Mononuclear cell (primary cell): ENCODE results near the gene EIF6. TPM values are rescaled to one million over a fixed set of nuclear protein-coding genes. Genes with fewer than 3 reads are reported as not detected.
A peak's percentile ranks its signal among the peaks of the same experiment; 100 is the strongest.

Experiments used
- H3K27me3 ChIP-seq: 2 replicates; pipeline ENCODE4 v1.6.0; 2011; ENCODE audit warnings: low read length, control low read depth; ENCODE audit not compliant: insufficient read depth
- H3K4me1 ChIP-seq: 2 replicates; pipeline ENCODE4 v1.5.1; 2011; ENCODE audit warnings: mild to moderate bottlenecking, low read length, control low read depth; ENCODE audit not compliant: insufficient read depth
- H3K4me3 ChIP-seq: 2 replicates; pipeline ENCODE4 v1.5.1; 2011; ENCODE audit warnings: mild to moderate bottlenecking, low read length, moderate library complexity
- H3K9me3 ChIP-seq: 2 replicates; pipeline ENCODE4 v1.5.1; 2011; ENCODE audit warnings: low read depth, mild to moderate bottlenecking, control low read depth, low read length
- total RNA-seq: library from RNA; depleted of rRNA; stranded (reverse); fragments of >200 nt; gene quantifications from one replicate; pipeline ENCODE4 v1.2.3, GENCODE V29; 2012

Gene EIF6
- 33.9 TPM for total RNA-seq

- Histone ChIP-seq H3K4me1 (peaks cover 19% of the 10 kb centered on the region), H3K27me3 (no peaks in the 10 kb centered on the region), H3K4me3 (peak within 1 kb of the TSS; percentile 80), H3K9me3 (no peaks in the 10 kb centered on the region)
Measured at GRCh38 chr20:35284267-35284991, at the start of gene EIF6. Gene EIF6, minus strand, starts transcription at chr20:35284772. Its CDS starts 285 bp downstream, at chr20:35284487.

- no peaks in the 10 kb centered on the region for H3K4me1 ChIP-seq
- H3K4me3 ChIP-seq, result no peak overlapping the region
Measured at GRCh38 chr20:35333606-35334005, 49.0 kb upstream of the EIF6 start.

GRCh38 chr20:35332540-35333200 is 48.1 kb upstream of the EIF6 start:
- Histone ChIP-seq H3K4me1 (no peaks in the 10 kb centered on the region), H3K4me3 (no peak overlapping the region), H3K27me3 (no peaks in the 10 kb centered on the region), H3K9me3 (no peaks in the 10 kb centered on the region)

More at GRCh38 chr20:35333606-35334005, 49.0 kb upstream of the EIF6 start:
- Histone ChIP-seq H3K27me3 (no peaks in the 10 kb centered on the region), H3K9me3 (no peaks in the 10 kb centered on the region)

- no peaks in the 10 kb centered on the region for H3K9me3 ChIP-seq
- no peaks in the 10 kb centered on the region for H3K27me3 ChIP-seq
- H3K4me3 ChIP-seq, result no peak overlapping the region
- H3K4me1 ChIP-seq, result peaks cover 9% of the 10 kb centered on the region
Measured at GRCh38 chr20:35329435-35330139, 45.0 kb upstream of the EIF6 start.

GRCh38 chr20:35328689-35329088 is 44.1 kb upstream of the EIF6 start:
- H3K4me3 ChIP-seq, result no peak overlapping the region
- no peaks in the 10 kb centered on the region for H3K27me3 ChIP-seq
- no peaks in the 10 kb centered on the region for H3K9me3 ChIP-seq
- peaks cover 9% of the 10 kb centered on the region for H3K4me1 ChIP-seq

- Histone ChIP-seq H3K27me3 (no peaks in the 10 kb centered on the region), H3K4me3 (no peak overlapping the region), H3K9me3 (no peaks in the 10 kb centered on the region), H3K4me1 (peaks cover 9% of the 10 kb centered on the region)
Measured at GRCh38 chr20:35328095-35328685, 43.6 kb upstream of the EIF6 start.

- no peak overlapping the region for H3K4me3 ChIP-seq
- H3K27me3 ChIP-seq, result no peaks in the 10 kb centered on the region
- no peaks in the 10 kb centered on the region for H3K9me3 ChIP-seq
- peaks cover 9% of the 10 kb centered on the region for H3K4me1 ChIP-seq
Measured at GRCh38 chr20:35327074-35327976, 42.8 kb upstream of the EIF6 start.

- peaks cover 9% of the 10 kb centered on the region for H3K4me1 ChIP-seq
- H3K4me3 ChIP-seq, result no peak overlapping the region
- no peaks in the 10 kb centered on the region for H3K9me3 ChIP-seq
- H3K27me3 ChIP-seq, result no peaks in the 10 kb centered on the region
Measured at GRCh38 chr20:35326740-35327073, 42.1 kb upstream of the EIF6 start.

GRCh38 chr20:35326021-35326739 is 41.6 kb upstream of the EIF6 start:
- Histone ChIP-seq H3K9me3 (no peaks in the 10 kb centered on the region), H3K4me1 (peaks cover 9% of the 10 kb centered on the region), H3K27me3 (no peaks in the 10 kb centered on the region), H3K4me3 (no peak overlapping the region)

- H3K4me3 ChIP-seq, result no peak overlapping the region
- no peaks in the 10 kb centered on the region for H3K9me3 ChIP-seq
- peaks cover 9% of the 10 kb centered on the region for H3K4me1 ChIP-seq
- H3K27me3 ChIP-seq, result no peaks in the 10 kb centered on the region
Measured at GRCh38 chr20:35325401-35325800, 40.8 kb upstream of the EIF6 start.

- peaks cover 3% of the 10 kb centered on the region for H3K4me1 ChIP-seq
- H3K27me3 ChIP-seq, result no peaks in the 10 kb centered on the region
- no peaks in the 10 kb centered on the region for H3K9me3 ChIP-seq
- no peak overlapping the region for H3K4me3 ChIP-seq
Measured at GRCh38 chr20:35320396-35321126, 36.0 kb upstream of the EIF6 start.

GRCh38 chr20:35319871-35320197 is 35.3 kb upstream of the EIF6 start:
- Histone ChIP-seq H3K27me3 (no peaks in the 10 kb centered on the region), H3K9me3 (no peaks in the 10 kb centered on the region), H3K4me3 (no peak overlapping the region), H3K4me1 (peaks cover 8% of the 10 kb centered on the region)

- Histone ChIP-seq H3K9me3 (no peaks in the 10 kb centered on the region), H3K27me3 (no peaks in the 10 kb centered on the region), H3K4me1 (peaks cover 8% of the 10 kb centered on the region), H3K4me3 (no peak overlapping the region)
Measured at GRCh38 chr20:35319192-35319870, 34.8 kb upstream of the EIF6 start.
